ENCODE measurements around the gene SAMD4A. TPM values are rescaled to one million over a fixed set of nuclear protein-coding genes. Genes with fewer than 3 reads are reported as not detected.

Gene SAMD4A
- total RNA-seq, 2 experiments from 2014 or later: 0.06 to 1.0 TPM

GRCh38 chr14:54606178-54606577, 39.2 kb downstream of the SAMD4A start:
- BruUV-seq (replicated peaks): no TSS peak
- Histone ChIP-seq H3K79me2 (ENCODE audit: insufficient read depth, low read depth, low read length) (no peaks in the 10 kb centered on the region), H3K9me2 (ENCODE audit: insufficient read depth, low read length) (no peaks in the 10 kb centered on the region), H2AFZ (ENCODE audit: low read length) (no peak overlapping the region), H3K4me2 (ENCODE audit: low read length) (no peak overlapping the region), H3K27ac (ENCODE audit: low read depth, low read length, poor library complexity, severe bottlenecking) (no peak overlapping the region), H4K20me1 (ENCODE audit: insufficient read depth, low read length) (no peaks in the 10 kb centered on the region), H3K9me3 (ENCODE audit: low read length) (no peaks in the 10 kb centered on the region), H3K36me3 (ENCODE audit: insufficient read depth, low read length) (no peaks in the 10 kb centered on the region), H3K4me1 (ENCODE audit: insufficient read depth, low read length, poor library complexity, severe bottlenecking) (no peaks in the 10 kb centered on the region), H3K4me3 (ENCODE audit: low read depth, low read length, poor library complexity, severe bottlenecking) (no peak overlapping the region)
- DNase-seq (ENCODE audit: low spot score): no peak
- TF ChIP-seq CTCF (conservative IDR thresholded peaks at IDR 0.05; ENCODE audit: low read length): no peak
- no peak for TF ChIP-seq EZH2phosphoT487 (IDR thresholded peaks at IDR 0.05; ENCODE audit: borderline replicate concordance, low read depth, low read length)
- ChIA-PET POLR2A (no interaction called here), CTCF (ENCODE audit: unreplicated experiment) (interaction anchor here (0.6 kb wide), 1 partner anchor 280 kb away, joined by 5 read pairs; no protein-coding TSS in a partner anchor)
- intact Hi-C loops (cut with micrococcal nuclease; ENCODE audit: unreplicated experiment): no loop called here

GRCh38 chr14:54606631-54607133, 39.8 kb downstream of the SAMD4A start:
- Histone ChIP-seq H2AFZ (ENCODE audit: low read length) (no peak overlapping the region), H3K4me1 (ENCODE audit: insufficient read depth, low read length, poor library complexity, severe bottlenecking) (no peaks in the 10 kb centered on the region), H3K36me3 (ENCODE audit: insufficient read depth, low read length) (no peaks in the 10 kb centered on the region), H3K9me2 (ENCODE audit: insufficient read depth, low read length) (no peaks in the 10 kb centered on the region), H4K20me1 (ENCODE audit: insufficient read depth, low read length) (no peaks in the 10 kb centered on the region), H3K4me3 (ENCODE audit: low read depth, low read length, poor library complexity, severe bottlenecking) (no peak overlapping the region), H3K9me3 (ENCODE audit: low read length) (no peaks in the 10 kb centered on the region), H3K79me2 (ENCODE audit: insufficient read depth, low read depth, low read length) (no peaks in the 10 kb centered on the region), H3K27ac (ENCODE audit: low read depth, low read length, poor library complexity, severe bottlenecking) (no peak overlapping the region), H3K4me2 (ENCODE audit: low read length) (no peak overlapping the region)
- BruUV-seq (replicated peaks): no TSS peak
- ChIA-PET CTCF (ENCODE audit: unreplicated experiment) (no interaction called here), POLR2A (no interaction called here)
- intact Hi-C loops (cut with micrococcal nuclease; ENCODE audit: unreplicated experiment): no loop called here
- TF ChIP-seq CTCF (conservative IDR thresholded peaks at IDR 0.05; ENCODE audit: low read length) (no peak), EZH2phosphoT487 (IDR thresholded peaks at IDR 0.05; ENCODE audit: borderline replicate concordance, low read depth, low read length) (no peak)
- DNase-seq (ENCODE audit: low spot score): no peak

- ChIA-PET CTCF (ENCODE audit: unreplicated experiment) (no interaction called here), POLR2A (no interaction called here)
- Histone ChIP-seq H4K20me1 (ENCODE audit: insufficient read depth, low read length) (no peaks in the 10 kb centered on the region), H3K79me2 (ENCODE audit: insufficient read depth, low read depth, low read length) (no peaks in the 10 kb centered on the region), H3K36me3 (ENCODE audit: insufficient read depth, low read length) (no peaks in the 10 kb centered on the region), H3K9me2 (ENCODE audit: insufficient read depth, low read length) (no peaks in the 10 kb centered on the region), H3K4me3 (ENCODE audit: low read depth, low read length, poor library complexity, severe bottlenecking) (no peak overlapping the region), H2AFZ (ENCODE audit: low read length) (no peak overlapping the region), H3K27ac (ENCODE audit: low read depth, low read length, poor library complexity, severe bottlenecking) (no peak overlapping the region), H3K9me3 (ENCODE audit: low read length) (no peaks in the 10 kb centered on the region), H3K4me2 (ENCODE audit: low read length) (no peak overlapping the region), H3K4me1 (ENCODE audit: insufficient read depth, low read length, poor library complexity, severe bottlenecking) (no peaks in the 10 kb centered on the region)
- TF ChIP-seq EZH2phosphoT487 (IDR thresholded peaks at IDR 0.05; ENCODE audit: borderline replicate concordance, low read depth, low read length): no peak
- TF ChIP-seq CTCF (conservative IDR thresholded peaks at IDR 0.05; ENCODE audit: low read length): no peak
- no TSS peak for BruUV-seq (replicated peaks)
- DNase-seq (ENCODE audit: low spot score): no peak
- intact Hi-C loops (cut with micrococcal nuclease; ENCODE audit: unreplicated experiment): no loop called here
Measured at GRCh38 chr14:54609576-54609975, 42.6 kb downstream of the SAMD4A start.
